HG03442 (cell line): ENCODE data around the gene MED9.
"Not testable (repeated sequence)": the region's sequence is repeated elsewhere in the genome, so short reads cannot be mapped to it uniquely, and the experiment has no call there.

Source experiments
- ATAC-seq: cut with Tn5 transposase; IDR thresholded peaks from one replicate; pipeline ENCODE4 v1.9.1; 2021; ENCODE audit warnings: mild to moderate bottlenecking, moderate library complexity; ENCODE audit not compliant: unreplicated experiment

MED9 gene, protein sequence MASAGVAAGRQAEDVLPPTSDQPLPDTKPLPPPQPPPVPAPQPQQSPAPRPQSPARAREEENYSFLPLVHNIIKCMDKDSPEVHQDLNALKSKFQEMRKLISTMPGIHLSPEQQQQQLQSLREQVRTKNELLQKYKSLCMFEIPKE

DNA sequence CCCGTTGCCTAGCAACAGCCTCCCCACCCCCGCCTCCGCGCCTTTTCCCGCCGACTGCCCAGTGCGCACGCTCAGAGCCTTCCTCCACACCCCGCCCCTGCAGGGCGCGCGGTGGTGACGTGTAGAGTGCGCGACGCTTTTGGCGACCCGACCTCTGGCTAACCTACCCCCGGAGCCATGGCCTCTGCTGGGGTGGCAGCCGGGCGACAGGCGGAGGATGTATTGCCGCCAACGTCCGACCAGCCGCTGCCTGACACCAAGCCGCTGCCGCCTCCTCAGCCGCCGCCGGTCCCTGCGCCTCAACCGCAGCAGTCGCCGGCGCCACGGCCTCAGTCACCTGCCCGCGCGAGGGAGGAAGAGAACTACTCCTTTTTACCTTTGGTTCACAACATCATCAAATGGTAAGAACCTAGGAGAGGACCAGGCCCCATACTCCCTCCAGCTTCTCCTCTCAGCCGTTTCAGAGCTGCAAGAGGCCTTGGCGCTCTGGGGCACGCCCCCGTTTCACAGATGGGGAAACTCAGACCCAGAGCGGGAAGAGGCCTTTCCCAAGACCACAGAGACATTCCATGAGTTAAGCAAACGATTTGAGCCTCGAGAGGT, at the start of gene MED9:
Gene MED9 (plus strand): TSS at position 136 of the 603 bp plus-strand sequence. CDS start 42 bp downstream, at position 178.
- peak; percentile 79 for ATAC-seq

- no peak for ATAC-seq
Observed at GRCh38 chr17:17429222-17429621, 47.6 kb upstream of the MED9 start.

GRCh38 chr17:17430924-17431323, 45.9 kb upstream of the MED9 start:
- not testable (repeated sequence) for ATAC-seq

GRCh38 chr17:17431605-17432004, 45.2 kb upstream of the MED9 start:
- ATAC-seq = no peak

GRCh38 chr17:17433000-17433703, 43.6 kb upstream of the MED9 start:
- ATAC-seq = no peak

- ATAC-seq = no peak
Observed at GRCh38 chr17:17434477-17434876, 42.3 kb upstream of the MED9 start.

- no peak for ATAC-seq
Observed at GRCh38 chr17:17435323-17435722, 41.5 kb upstream of the MED9 start.

GRCh38 chr17:17437461-17437860, 39.3 kb upstream of the MED9 start:
- no peak for ATAC-seq

DNA sequence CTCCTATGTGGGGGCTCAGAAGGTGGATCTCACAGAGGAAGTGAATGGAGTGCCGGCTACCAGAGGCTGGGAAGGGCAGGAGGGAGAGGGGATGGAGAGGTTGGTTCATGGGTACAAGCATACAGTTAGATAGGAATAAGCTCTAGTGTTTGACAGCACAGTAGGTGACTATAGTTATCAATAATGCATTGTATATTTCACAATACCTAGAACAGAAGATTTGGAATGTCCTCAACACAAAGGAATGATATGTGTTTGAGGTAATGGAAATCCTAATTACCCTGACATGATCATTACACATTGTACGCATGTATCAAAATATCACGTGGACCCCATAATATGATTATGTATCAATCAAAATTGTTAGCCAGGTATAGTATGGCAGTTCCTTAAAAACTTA, 38.9 kb upstream of the MED9 start:
- ATAC-seq = no peak

- no peak for ATAC-seq
Observed at GRCh38 chr17:17440010-17440843, 36.6 kb upstream of the MED9 start.

- no peak for ATAC-seq
Observed at GRCh38 chr17:17440938-17441675, 35.7 kb upstream of the MED9 start.

GRCh38 chr17:17443173-17443572, 33.6 kb upstream of the MED9 start:
- ATAC-seq = no peak

GRCh38 chr17:17445296-17445924, 31.4 kb upstream of the MED9 start:
- ATAC-seq = no peak

DNA sequence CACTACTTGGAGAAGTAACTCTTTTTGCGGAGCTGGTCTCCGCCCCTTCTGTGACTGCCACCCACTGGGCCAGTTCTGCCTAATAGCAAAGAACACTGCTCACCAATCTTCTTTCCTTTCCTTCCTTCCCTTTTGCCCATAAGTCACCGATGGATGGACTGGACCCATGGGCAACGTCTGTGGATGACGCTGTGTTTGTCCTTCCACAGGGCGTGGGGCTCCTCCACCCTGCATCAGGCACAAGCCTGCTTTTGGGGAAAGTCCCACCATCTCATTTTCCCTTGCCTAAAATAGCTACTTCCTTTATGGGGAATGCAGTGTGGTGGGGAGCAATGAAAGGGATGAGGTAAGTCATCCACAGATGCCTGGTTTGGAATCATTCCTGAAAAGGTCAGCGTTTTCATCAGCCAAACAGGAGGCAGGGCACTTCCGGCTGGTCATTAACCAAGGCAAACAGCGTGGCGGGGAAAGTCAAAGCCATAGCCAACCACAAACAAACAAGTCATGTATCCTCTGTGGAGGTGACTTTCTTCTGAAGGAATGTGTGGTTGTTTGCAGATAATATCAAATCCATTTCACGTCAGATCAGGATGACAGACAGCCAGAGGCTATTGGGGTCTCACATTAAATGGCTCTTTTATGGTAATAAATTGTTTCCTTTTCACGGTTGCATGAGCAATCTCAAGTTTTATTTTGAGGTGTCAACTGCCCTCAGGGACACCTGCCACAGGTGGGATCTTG, 30.7 kb upstream of the MED9 start:
- no peak for ATAC-seq

- no peak for ATAC-seq
Observed at GRCh38 chr17:17446666-17447155, 30.1 kb upstream of the MED9 start.

DNA sequence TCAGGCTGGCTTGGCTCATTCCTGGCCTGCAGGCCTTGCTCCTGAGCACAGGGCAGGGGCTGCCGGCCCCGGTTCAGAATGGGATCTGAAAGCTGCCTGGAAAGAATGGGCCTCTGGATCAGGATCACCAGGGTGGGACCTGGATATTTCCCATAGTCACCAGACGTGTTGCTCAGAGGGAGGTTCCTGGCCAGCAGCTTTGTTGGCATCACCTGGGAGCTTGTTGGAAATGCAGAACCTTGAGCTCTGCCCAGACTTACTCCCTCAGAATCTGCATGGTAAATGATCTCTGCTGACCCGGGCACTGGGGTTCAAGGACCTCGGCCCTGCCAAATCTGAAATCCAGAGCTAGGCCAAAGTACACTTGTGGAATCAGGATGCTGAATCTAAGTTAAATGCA, 29.5 kb upstream of the MED9 start:
- no peak for ATAC-seq

- no peak for ATAC-seq
Observed at GRCh38 chr17:17448076-17448475, 28.7 kb upstream of the MED9 start.

DNA sequence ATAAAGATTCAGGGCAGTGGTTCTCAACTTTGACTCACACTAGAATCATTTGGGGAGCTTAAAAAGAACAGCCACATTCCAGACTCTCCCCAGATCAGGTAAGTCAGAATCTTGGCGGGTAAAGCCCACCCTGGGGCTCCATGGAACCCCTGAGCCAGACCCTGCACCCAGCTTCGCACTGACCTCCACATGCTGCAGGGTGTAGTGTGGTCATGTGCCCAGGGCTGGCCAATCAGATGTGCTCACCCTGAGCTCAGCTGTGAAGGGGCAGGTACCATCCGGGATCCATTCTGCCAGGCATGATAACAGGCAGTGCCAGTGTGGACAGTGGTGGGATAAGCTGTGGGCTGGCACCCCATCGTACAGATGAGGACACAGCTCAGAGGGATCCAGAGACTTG, 28.1 kb upstream of the MED9 start:
- no peak for ATAC-seq

GRCh38 chr17:17453088-17453487, 23.7 kb upstream of the MED9 start:
- no peak for ATAC-seq

GRCh38 chr17:17454276-17454675, 22.5 kb upstream of the MED9 start:
- no peak for ATAC-seq
